HG02852 (cell line): ENCODE results near the gene UBE2O.
"Not testable (repeated sequence)": the region's sequence is repeated elsewhere in the genome, so short reads cannot be mapped to it uniquely, and the experiment has no call there.

ENCODE experiments used
- ATAC-seq: cut with Tn5 transposase; IDR thresholded peaks from one replicate; pipeline ENCODE4 v1.9.1; 2021; ENCODE audit warnings: mild to moderate bottlenecking, moderate library complexity; ENCODE audit not compliant: unreplicated experiment

UBE2O gene

DNA sequence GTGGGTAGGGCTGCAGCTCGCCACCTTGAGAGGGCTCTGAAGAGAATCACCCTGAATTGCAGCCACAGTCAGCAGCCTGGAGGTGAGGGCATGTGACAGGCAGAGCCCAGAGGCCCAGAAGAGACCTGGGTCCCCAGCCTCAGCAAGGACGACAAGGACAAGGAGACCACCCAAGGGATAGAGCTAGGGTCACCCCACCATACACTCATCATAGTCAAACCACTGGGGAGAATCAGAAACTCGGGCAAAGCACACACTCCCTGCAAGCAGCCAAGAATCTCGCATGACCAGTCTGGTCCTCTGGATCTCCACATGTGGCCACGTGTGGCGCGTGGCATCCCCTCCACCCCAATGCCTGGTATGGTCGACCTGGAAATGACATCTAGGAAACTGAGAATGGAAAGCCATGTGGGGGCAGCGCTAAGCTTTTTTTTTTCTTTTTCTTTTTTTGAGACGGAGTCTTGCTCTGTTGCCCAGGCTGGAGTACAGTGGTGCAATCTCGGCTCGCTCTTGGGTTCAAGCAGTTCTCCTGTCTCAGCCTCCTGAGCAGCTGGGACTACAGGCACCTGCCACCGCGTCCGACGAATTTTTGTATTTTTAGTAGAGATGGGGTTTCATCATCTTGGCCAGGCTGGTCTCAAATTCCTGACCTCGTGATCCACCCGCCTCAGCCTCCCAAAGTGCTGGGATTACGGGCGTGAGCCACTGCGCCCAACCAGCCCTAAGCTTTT, 73.1 kb downstream of the UBE2O start:
- ATAC-seq = no peak

DNA sequence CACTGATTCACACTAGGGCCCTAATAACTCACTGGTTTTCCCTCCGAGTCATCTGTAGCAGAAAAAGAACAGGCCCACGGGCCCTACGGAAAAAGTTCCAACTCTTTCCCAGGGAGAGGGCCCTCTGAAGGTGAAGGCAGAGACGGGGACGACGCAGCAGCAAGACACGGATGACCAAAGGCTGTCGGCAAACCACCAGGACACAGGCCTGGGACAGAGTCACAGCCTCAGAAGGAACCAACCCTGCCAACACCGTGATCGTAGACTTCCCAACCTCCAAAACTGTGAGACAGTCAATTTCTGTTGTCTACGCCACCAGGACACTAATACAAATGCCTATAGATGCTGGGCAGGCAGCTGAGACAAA, 73.7 kb downstream of the UBE2O start:
- ATAC-seq = no peak

DNA sequence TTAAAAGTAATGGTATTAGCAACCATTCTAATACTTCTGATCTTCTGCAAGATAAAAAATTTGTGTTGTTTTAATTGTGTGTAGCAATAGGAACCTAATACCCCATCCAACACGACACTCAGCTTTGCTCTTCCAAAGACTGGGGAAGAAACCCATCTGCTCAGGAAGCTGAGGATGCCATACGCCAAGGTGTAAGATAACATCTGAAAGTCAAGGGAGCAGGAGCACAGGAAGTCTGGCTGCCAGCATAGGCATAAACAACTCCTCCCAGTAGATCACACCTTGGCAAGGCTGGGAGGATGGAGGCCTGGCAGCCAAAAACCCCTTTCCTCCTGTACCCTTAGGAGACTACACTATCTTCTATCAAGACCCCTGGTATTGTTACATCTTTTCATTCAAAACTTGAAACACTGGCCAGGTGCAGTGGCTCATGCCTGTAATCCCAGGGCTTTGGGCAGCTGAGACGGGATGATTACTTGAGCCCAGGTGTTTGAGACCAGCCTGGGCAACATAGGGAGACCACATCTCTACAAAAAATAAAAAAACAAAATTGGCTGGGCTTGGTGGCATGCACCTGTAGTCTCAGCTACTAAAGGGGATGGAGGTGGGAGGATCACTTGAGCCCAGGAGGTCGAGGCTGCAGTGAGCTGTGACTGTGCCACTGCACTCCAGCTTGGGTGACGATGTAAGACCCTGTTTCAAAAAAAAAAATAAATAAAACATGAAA, 74.2 kb downstream of the UBE2O start:
- no peak for ATAC-seq

DNA sequence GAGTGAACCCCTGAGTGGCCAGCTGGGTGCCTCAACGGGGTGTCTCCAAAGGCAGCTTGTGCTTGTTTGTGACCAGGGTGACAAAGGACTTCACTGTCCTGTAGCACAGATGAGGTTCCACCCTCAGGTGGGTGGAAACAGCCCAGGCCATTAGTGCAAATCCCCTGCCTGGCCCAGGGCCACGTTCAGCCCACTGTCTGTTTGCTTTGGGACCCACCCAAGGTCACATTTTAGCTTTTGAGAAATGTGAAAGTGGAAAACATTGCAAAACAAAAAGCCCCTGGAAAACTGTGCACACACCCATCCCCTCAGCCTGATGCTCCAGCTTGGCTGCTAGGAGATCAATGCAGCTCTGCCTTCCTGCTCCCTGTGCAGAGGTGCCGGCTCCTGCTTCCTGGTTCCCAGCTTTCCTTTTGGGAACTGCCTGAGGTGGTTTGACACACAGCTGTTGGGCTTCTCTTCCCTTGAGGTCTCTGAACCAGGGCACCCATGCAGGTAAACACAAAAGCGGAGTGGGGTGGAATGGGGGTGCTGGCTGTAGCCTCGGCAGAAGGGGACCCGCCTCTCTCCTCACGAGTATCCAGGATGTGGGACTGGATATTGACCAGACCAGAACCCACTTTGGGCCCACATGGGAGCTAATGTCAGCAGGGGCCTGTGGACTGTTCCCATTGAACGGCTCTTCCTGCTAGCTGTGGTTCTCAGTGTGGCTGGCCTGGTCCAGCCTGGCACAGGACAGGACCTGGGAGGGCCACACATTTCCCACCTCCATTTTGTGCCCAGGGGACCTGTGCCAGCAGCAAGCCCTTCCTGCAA, 76.4 kb downstream of the UBE2O start:
- ATAC-seq = no peak

DNA sequence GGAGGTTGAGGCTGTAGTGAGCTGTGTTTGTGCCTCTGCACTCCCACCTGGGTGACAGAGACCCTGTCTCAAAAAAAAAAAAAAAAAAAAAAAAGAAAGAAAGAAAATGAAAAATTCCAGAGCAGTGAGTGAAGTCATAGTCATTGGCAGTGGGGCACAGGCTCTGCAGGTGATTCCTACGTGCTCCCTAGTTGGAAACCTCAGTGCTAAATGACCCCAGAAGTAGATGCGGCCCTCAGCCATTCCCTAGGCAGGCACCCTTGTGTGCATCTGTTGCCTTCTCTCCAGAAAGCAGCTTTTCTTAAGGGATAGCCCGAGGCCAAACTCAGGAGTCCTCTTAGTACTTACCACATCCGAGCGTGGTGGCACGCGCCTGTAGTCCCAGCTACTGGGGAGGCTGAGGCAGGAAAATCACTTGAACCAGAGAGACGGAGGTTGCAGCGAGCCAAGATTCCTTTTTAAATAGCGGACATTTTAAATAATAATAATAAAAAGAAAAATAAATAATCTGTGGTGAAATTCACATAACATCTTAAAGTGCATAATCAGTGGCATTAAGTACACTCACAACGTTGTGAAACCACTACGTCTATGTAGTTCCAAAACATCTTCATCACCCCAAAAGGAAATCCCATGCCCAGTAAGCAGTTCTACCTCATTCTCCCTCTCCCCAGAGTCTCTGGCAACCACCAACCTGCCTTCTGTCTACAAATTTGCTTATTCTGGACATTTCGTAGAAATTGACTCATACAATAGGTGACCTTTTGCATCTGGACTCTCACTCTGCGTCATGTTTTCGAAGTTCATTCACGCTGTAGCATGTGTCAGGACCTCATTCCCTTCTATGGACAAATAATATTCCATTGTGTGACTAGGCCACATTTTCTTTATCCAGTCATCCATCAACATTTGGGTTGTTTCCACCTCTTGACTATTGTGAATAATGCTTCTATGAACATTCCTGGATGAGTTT, 81.0 kb downstream of the UBE2O start:
- ATAC-seq = no peak

DNA sequence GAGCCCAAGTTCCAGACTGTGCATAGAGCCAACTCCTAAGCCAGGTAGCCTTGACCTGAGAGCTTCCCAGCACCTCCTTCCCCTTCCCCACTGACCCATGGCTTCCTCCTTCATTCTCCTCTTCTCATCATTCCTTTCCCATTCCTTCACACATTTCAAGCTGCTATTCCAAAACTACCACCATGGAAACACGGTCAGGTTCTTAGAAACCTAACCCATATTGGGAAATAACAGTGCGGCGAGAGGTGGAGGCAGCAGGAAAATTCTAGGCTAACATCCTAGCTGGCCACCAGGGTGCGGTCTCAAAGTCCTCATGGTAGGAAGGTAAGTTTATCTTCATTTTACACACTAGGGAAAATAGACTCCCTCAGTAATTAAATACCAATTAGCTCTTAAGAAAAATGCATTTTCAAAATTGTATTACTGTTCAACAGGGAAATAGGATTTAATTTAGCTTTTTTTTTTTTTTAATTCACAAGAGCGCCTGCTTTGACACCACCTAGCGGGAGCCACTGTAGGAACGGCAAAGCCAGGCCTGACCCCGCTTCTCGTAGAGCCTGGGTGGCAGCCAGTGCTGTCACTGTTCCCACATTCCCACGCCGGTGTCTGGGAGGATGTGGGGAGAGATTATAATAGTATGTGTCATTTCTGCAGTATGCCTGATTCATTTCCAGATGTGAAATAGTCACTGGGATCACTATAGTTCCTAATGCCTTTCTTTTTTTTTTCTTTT, 82.5 kb downstream of the UBE2O start:
- no peak for ATAC-seq

DNA sequence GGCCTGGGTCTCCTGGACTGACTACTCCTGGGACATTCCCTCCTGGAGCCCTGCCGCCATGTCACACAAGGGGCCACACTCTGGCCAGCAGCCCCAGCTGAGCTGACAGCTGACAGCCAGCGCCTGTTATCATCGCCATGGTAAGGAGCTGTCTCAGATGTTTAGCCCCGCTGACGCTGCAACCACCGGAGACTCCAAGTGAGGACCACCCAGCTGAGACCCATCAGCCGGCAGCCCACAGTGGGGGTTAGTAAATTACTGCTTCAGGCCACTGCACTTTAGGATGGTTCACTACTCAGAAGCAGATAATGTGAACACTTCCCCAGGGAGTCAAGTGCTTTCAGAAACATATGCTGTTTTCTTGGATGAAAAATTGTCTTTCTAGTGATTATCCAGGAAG, 83.1 kb downstream of the UBE2O start:
- no peak for ATAC-seq

DNA sequence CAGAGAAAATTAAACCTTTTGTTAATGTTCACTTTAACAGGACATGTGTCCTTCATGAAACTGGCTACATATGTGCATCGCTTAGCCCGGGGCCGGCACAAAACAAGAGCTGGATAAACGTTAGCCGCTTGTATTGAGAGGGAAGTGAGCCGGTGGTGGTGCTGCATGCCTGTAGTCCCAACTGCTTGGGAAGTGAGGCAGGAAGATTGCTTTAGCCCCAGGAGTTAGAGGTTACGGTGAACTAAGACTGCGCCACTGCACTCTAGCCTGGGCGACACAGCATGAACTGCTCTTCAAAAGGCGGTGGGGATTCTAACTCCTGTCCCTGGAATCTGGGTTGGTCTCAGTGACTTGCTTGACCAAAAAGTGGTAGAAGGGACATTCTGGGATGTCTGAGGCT, 83.6 kb downstream of the UBE2O start:
- ATAC-seq = no peak

DNA sequence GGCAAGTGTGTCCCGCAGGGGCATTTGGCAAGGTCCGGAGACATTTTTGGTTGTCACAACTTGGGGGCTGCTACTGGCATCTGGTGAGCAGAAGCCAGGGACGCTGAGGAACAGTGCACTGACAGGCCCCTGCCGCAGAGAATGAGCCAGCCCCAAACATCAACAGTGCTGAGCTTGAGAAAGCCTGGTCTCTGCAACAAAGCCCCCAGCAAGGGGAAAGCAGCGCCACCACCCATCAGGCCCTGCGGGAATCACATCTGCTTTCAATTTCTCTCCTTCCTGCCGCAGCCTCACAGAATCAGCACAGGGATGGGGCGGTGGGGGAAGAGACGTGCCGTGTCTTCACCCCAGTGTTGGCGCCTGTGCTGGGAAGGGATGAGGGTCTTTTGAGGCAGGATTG, 84.4 kb downstream of the UBE2O start:
- ATAC-seq = no peak

DNA sequence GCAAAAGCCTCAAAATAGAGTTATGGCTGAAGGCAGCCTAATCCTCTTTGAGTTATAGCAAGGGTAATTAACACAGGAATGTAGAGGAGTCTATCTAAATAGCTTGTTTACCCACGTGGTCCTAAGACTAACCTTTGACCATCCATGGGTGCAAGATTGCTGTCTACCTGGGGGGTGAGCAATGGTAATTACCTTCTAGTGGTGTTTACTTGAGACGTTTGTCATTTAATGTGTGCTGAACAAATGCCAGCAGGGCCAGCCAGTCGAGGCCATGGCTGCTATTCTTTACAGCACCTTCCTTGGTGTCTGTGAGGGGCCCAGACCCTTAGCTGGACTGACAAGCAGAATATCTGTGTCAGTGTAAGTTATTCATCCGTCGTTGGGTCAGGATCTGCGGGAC, 85.3 kb downstream of the UBE2O start:
- ATAC-seq = no peak

DNA sequence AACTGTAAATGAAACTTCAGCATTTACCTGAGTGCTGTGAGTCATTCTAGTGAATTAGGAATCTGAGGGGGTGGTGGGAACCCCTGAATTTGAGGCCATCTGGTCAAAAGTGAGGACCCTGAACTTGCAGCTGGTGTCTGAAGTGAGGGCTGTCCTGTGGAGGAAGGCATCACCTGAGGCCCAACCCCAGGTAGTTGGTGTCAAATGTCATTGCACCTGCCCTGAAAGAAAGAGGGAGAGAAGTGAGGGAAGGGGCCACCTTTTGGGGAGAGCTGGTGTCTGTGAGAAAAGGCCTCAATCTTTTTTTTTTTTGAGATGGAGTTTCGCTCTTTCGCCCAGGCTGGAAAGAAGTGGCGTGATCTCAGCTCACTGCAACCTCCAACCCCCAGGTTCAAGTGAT, 86.7 kb downstream of the UBE2O start:
- no peak for ATAC-seq

DNA sequence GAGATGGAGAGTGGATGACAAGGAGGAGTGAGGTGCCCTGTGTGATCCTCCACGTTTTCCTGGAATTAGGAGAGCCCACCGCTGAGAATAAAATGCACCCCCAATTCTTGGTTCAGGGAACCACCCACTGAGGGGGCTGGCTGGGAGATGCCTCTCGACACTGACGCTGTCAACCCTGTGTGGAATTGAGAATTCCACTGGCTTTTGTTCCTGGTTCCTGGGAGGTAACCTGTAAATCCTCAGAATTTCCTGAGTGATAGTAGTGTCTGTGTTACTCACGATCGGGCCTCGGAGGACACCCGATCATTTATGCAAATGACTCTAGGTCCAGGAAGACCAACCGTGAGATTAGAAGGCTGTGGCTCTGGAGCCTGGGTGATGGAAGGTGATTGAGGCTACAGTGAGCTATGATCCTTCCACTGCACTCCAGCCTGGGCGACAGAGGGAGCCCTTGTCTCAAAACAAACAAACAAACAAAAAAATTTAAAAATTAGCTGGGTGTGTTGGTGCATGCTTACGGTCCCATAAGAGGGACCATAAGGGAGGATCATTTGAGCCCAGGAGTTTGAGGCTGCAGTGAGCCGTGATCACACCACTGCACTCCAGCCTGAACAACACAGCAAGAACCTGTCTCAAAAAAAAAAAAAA, 87.6 kb downstream of the UBE2O start:
- ATAC-seq = no peak

DNA sequence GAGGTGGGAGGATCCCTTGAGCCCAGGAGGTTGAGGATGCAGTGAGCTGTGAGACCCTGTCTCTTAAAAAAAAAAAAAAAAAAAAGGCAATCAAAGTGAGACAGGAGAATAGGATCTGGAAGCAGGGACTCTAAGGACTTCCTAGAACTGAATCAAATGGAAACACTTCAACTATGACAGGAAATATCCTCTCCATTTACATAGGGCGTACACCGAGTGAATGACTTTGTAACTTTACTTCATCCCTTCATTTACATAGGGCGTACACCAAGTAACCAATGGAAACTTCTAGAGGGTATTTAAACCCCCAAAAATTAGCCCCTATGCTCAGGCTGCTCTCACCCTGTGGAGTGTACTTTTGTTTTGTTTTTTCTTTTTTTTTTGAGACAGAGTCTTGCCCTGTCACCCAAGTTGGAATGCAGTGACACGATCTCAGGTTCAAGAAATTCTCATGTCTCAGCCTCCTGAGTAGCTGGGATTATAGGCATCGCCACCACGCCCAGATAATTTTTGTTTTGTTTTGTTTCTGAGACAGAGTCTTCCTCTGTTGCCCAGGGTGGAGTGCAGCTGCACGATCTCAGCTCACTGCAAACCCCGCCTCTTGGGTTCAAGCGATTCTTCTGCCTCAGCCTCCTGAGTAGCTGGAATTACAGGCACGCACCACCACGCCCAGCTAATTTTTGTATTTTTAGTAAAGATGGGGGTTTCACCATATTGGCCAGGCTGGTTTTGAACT, 89.7 kb downstream of the UBE2O start:
- no peak for ATAC-seq

DNA sequence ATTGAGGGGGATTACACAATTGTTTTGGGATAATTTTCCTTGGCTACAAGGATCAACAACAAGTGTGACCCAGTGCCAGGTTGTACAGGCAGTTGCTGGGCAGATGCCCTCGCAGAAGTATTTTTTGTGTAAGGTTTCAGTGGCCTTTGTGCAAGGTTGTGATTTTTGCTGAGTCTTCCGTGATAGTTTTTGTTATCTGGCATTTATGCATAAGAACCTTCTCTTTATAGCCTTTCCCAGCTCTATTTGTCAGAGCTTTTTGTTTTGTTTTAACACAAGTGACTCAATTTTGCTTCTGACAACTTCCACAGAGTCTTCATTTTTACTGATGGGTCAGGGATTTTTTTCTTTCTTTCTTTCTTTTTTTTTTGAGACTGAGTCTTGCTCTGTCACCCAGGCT, 92.5 kb downstream of the UBE2O start:
- no peak for ATAC-seq

DNA sequence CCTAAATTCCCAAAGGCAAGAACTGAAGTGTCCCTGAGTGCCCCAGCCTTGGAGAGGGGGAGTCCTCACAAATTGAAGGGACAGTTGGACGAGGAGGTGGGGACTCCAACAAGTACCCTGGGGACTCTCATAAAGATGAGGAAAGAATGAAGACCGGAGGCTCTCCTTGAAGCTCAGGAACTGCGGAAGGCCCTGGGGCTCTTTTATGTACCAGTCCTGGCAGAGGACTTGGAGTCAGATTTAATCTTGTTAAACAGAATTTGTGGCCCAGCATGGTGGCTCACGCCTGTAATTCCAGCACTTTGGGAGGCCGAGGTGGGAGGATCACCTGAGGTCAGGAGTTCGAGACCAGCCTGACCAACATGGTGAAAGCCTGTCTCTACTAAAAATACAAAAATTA, 93.2 kb downstream of the UBE2O start:
- ATAC-seq = not testable (repeated sequence)

DNA sequence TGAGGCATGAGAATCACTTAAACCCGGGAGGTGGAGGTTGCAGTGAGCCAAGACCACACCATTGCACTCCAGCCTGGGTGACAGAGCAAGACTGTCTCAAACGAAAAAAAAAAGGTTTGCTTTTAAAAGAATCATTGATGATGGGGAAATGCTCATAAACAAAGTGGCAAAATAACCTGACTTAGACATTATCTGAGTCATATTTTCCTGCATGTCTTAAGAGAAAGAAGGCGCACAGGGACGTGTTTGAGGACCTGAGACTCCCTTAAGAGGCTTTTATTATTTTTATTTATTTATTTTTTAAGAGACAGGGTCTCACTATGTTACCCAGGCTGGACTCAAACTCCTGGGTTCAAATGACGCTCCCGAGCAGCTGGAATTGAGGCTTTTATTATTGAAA, 93.6 kb downstream of the UBE2O start:
- ATAC-seq = no peak

DNA sequence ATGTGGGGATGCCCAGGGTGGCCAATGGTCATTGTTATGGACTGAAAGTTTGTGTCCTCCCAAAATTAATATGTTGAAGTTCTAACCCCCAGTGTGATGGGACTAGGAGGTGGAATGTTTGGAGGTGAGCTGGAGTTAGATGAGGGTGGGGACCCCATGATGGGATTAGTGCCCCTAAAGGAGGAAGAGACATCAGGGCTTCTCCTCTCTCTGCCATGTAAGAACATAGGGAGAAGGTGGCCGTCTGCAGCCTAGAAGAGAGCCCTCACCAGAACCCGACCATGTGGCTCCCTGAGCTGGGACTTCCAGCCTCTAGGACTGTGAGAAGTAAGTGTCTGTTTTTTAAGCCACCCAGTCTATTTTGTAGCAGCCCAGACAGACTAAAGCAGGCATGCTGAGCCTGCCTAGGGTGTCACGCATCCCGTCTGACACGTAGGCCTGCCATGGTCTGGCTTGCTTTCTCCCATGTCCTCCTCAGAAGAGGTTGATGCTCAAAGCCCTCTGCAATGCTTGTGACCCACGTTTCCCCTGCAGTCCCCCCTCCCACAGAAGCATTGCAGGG, 95.3 kb downstream of the UBE2O start:
- ATAC-seq = no peak

DNA sequence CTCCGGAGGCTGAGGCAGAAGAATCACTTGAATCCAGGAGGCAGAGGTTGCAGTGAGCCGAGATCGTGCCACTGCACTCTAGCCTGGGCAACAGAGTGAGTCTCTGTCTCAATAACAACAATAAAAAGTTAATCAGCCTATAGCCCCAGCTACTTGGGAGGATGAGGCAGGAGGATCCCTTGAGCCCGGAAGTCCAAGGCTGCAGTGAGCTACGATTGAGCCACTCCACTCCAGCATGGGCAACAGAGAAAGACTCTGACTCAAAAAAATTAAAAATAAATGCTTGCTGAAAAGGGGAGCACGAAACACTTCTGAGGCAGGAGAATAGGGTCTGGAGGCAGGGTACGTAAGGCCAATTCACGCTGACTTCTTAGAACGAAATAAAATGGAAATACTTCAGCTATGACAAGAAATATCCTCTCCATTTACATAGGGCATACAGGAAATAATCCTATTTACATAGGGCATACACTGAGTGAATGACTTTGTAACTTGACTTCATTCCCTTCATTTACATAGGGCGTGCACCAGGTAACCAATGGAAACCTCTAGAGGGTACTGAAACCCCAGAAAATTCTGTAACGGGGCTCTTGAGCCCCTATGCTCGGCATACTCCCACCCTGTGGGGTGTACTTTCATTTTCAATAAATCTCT, 96.0 kb downstream of the UBE2O start:
- no peak for ATAC-seq
